NCI-H1694 treated with DMSO at 0.1 percent for 48 hours (cell line): ENCODE data around the gene FOXF2.

Source experiments
- DNase-seq: peaks from one replicate; lab custom pipeline; 2025; lab: John Stamatoyannopoulos, UW

Gene FOXF2

DNA sequence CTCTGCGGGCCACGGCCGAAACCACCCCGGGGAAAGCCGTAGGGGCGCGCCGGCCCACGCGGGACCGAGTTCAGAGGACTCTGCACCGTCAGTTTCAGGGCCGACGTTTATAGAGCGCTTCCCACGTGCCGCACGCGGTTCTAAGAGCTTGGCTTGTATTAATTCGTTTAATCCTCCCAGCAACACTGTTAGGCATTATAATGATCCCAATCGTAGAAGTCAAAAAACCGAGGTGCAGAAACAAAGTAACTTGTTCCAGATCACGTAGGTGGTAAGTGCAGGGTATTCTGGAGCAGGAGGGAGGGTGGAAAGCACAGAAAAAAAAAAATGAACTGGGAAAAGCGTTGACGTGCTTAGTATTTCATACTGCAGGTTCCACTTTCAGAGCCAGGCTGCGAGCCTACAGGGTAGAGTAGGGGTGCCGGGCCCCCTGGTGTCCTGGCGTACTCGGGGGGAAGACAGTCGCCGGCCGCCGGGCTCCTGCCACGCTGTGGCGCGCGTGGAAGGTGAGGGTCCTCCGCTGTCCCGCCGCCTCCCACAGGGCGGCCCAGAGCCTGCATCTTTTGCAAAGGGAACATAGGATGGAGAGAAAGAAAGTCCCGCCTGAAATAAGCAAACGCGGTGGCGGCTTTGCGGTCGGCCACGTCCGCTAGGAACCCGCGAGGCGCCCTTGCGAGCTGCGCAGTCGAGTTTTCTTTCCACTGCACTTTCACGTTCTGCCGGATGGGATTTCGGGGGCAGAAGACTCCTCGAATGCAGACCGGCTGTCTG is 10.2 kb upstream of the FOXF2 start:
- no peak for DNase-seq

DNA sequence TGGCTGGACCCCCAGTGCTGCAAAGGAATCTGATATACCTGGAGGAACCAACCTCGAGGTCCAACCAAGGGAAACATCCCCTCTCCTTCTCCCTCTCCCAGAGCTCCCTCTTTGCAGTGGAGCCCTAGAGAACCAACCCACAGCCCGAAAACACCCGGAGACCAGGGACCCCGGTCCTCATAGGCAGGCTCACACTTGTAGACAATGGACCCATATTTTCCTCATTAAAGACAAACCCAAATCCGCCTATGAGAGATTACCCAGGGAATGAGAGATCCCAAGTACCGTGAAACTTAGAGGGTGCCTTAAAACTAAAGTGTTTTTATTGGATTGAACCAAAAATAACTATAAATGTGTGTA is 9.6 kb upstream of the FOXF2 start:
- no peak for DNase-seq

DNA sequence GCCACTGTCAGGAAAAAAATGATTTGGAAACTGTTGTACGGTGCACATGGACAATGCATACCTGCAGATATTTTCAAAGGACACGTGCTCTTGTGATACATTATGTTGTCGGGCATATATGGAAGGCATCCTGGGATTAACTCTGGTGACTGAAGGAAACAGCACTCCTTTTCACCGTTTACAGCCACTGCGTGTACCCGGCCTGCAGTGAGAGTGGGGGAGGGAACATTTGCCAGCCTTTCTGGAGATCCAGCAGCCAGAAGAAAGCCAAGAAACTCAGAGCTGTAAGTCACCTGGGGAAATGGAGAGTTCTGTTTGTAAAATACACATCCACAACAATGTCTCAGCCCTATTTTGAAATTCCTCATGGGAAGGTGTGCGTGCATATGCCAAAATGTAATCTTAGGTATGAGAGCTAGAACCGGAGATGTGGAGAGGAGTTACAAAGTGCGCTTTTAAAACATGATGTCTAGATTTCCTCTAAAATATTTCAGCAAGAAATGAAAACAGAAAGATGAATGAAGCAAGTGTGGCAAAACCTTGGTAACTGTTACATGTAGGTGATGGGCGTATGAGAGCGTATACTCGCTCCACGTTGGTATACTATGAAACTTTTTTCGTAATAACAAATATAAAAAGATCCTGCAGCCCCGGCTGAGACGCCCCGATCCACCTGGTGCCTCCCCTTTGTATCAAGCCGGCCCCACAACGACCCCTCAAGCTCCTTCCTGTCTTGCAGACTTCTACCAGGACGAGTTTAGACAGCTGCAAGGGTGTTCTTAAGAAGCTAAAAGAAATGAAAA is 8.6 kb upstream of the FOXF2 start:
- DNase-seq = no peak

DNA sequence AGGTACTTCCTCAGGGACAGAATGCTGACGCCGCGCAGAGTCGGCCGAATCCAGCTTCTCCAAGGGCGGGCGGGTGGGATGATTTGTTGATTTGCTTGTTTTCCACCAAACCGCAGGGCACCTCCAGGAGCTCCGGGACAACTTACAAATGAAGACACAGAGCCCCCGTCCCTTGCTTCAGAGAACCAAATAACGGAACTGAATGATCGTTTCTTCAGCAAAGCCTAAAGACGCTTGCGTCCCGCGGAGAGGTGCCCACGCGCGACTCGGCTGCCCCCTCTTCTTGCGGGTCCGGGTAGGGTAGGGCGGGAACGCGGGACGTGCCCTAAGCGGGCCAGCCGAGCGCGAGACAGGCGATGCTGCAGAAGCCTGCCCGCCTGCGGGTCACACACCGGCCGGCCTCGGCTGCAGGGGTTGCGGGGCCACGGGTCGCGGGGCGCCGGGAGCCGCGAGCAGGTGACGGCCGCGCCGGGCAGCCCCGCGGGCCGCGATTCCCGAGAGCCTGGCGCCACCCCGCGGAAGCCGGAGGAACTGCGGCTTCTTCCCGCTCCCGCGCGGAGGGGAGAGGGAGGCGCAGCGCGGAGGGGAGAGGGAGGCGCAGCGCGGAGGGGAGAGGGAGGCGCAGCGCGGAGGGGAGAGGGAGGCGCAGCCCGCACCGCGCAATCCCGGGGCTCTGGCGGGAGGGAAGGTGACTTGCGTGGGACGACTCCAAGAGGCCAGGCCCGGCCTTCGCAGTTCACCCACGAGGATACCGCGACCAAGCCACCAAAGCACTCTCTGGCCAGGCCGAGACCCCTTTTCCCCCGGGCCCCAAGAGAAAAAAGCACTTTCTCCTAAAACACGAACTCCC is 7.7 kb upstream of the FOXF2 start:
- DNase-seq = no peak

DNA sequence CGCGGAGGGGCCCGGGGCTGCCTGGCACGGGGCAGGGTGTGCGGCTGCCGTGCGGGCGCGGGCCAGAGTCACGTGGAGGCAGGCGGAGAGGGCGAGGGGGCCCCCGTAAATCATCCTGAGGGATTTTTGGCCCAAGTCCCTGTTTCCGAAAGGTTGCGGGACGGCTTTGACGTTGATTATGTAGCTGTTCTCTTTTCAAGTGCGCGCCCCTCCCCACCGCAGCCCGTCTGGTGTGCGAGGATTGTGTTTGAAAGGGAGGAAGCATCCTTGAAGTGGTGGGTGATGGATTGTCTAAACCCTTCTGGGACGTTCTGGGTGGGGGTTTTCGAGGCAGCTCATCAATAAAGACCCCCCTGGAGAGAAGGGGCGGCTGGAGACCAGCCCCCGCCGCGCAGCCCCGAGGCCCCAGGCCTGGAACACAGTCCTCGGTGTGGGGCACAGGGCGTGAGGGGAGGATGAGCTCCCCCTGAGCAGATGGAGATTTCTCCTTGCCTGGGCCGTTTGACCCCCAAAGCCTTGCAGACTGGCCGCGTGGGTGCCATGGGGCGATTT is 7.0 kb upstream of the FOXF2 start:
- DNase-seq = no peak

DNA sequence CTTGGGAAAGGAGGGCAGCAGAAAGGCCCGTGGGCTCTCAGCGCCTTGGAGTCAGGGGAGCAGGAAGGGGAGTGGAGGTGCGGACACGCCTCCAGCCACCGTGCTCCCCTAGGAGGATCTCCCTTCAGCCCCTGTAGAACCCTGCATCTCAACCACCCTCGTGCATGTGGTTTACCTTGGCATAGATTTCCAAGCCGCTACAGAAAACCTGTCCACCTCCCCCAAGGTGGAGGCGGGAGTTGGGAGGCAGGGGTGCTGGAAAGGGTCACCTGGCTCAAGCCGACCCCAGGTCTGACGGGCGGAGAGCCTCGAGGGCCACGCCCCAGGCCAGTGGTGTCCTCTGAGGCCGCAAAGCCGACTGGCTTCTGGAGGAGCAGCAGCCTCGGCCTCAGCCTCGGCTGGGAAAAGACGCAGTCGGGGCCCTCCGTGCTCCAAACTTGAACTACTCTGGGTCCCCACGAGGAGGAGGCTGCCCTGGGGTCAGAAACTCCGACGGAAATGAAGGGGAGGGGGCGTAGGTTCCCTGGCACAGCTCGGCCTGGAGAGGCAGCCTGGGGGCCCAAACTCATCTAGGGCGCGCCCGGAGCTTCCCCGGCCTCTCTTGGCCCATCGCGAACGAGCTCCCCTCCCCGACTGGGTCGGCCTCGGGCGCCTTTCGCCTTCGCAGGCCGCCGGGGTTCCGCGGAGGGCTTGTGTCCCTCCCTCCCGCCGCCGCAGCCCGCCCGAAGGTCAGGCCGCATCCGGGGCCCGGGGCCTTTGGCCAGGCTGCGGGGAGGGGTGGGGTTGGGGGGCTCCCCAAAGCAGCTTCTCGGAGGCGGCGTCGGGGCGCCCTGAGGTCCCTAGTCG is 6.3 kb upstream of the FOXF2 start:
- DNase-seq = no peak

DNA sequence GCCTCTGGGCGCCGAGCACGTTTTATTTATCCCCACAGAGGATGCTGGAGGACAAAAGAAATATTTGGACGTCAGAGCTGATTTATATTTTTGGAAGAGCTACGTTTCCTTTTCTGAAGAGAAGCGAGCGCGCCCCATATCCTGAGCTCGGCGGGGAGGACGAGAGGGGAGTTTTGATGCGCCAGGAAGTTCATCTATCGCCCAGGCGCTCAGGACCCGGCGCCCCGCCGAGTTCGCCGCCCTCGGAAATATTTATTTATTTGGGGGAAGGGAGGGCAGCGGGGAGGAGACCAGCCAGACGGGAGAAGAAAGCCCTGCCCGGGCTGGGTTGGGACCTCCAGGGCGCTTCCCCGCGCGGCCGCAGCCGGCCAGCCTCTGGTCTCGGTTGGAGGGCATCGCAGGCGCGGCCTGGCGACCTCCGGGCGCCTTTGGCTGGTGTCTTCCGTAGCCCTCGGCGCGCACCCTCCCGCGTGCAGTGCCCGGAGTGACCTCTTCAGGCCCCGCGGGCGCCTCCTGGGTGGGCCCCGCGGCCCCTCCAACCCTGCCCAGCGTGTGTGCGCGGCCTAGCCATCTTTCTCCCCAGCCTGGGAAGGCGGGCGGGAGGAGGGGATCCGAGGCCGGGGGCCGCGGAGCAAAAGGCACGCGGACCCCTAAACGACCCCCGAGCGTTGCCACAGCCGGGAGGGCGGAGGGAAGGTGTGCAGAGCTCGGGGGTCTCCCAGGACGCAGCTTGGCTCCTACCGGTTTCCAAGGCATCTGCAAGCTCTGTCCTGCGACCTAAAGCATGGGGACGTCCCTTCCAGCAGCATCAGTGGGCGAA is 5.4 kb upstream of the FOXF2 start:
- DNase-seq = no peak

DNA sequence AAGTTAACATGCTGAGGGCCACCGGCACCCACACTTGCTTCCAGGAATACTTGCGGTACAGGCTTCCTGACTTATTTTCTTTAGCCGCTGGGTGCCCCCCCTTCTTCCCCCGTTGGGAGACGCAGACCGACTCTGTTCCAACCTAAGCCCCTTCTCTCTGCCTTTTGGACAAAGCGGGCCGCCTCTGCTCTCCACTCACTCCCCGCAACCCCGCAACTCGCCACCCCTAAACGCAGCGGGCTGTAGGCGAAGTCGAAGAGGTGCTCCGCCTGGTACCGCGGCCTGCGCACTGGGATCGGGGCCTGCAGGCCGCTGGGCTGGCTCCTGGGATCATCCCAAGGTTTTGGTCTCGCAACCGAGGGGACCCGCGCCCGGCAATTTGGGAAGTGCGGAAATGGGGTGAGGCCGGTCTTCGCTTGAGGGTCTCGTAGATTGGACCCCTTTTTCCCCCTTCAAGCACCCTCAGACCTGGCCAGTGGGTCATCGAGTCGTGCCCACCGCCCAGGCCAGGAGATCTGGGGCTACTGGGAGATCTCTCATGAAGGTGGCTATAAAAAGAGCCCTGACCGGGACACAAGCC is 4.7 kb upstream of the FOXF2 start:
- DNase-seq = no peak

DNA sequence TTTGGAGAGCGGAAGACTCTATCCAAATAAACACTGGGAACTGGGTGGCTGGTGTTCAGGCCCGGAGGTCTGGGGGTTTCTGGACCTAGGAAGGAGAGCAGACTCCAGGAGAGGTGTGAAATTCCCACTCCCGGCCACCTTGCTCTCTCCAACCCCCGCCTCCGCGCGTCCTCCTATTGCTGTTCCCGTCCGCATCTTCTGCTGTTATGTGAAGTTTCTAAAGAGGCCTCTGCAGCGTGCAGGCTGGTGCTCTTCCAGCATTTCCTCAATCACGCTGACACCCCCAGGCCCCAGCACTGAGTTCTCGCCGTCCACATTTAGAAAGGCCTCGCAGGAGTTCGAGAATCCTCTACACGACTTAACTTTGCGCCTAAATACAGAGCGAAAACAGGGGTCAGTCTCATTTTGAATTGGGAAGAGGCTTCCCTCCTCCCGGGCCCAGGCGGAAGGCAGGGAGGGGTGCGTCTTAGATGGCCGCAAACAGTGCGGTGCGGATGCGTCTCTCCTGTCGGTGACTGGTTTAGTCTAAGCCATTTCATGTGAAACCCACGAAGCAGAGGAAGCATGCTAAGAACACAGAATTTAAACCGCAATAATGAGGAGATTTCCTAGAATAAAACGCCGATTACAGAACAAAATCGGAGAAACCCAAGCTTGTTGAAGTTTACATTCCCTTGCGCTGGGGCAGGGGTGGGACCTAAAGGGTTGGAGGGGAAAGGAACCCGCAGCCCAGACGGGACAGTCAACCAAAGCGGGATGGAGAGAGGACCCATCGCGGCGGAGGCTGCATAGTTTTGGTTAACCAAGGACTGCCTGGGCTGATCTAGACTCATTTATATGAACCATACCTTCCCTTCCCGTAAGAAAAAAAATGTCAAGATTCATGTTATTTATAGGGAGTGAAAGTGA is 4.0 kb upstream of the FOXF2 start:
- no peak for DNase-seq

DNA sequence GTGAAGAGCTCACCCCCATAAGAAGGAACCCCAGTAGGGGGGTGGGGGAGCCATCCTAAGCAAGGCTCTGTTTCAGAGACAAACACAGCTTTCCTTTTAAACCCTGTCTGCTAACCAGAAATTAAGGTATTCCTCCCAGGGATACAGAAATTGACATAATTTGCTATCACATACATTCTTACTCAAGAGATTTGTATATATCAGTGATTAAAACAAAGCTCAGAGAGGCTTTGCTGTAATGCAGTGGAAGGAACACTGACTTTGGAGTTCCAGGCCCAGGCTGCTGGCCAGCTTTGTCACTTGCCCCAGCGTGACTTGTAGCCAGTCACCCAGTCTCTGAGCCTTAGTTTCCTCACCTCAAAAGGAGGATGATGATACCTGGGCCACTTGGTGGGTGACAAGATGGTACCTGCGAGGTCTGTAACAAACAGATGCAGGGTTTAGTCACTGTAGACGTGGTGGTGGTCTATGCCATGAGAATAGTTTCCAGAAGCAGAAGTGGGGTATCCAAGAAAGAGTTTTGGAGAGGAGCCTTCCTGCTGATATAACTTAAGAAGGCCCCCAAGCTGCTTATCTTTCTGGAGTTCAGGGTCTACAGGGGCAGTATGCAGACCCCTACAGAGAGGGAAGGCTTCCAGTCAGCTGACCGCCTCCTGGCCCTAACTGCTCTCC is 3.2 kb upstream of the FOXF2 start:
- no peak for DNase-seq

DNA sequence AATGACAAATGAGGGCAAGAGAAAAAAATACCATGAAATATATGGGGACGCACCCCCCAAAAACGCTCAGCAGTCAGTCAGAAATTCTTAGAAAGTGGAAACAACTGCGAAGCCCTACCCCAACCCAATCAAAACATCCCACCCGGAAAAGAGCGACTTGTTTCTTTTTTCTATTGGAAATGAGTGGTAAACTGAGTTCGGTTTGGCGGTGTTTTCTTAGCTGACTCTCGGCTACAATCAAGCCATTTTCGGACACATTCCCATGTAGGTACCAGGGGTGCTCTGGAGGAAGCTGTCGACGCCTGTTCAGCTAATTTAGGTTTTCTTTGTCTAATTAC is 1.9 kb upstream of the FOXF2 start:
- DNase-seq = no peak

DNA sequence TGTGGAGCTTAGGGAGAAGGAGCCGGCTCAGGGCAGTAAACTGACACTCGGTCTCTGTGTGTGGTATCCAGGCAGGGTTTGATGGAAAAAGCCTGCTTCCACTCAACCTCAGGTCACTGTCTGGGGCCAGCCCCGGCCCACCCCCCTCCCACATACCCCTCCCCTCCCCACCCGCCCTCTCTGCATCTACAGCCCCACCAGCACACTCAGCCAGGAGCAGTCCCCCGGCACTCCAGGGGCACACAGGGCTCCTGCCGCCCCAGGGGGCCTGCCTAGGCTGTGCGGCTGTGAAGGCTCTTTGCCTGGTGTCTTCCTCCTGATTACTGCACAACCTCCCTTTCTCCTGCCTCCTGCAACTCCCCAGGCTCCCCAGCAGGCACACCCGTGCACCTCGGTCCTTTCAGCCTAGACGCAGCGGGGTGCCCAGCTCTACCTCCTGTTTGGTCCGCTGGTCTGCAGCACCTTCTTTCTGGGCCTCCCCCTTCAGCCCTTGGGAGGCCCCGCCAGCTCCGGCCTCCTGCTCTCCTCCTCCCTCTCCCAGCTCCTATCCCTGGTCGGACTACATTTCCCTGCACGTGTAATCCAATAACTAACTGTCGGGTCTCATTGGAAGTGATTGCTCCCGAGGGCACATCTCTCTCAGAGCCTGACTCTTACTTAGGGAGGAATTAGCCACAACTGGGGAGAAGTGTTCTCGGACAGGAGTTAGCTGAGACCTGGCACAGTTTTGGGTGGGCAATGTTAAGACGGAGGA is 1.3 kb upstream of the FOXF2 start:
- no peak for DNase-seq

DNA sequence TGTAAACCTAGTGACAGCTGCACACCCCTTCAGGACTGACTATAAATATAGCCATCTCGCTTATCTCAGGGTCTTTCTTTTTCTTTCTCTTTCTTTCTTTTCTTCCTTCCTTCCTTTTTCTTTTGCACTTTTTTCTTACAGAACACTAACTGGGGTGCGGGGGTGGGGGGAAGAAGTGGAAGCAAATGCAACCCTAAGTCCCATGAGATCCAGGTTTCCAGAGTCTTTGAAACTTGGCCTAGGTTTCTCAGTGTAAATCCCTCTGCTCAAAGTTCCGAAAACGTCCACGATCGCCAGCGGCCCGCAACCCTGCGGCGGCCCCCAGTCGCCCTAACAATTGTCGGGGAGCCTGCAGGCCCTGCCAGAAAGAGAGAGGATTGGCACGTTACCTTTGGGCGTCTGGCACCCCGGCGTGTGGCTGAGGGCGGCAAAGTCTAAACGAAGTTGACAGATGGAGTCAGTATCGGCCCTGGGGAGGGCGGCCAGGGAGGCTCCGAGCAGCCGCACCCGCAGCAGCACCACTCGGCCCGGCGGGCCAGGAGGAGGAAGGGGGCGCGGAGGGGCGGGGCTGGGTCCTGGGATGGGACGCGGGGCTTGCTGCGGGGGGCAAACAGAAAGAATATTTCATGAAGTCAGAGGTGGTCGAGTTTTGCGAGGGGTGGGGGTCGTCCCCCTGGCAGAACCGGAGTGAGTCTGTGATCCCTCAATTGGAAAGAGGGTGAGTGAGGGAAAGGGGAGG is 577 bp upstream of the FOXF2 start:
- no peak for DNase-seq

DNA sequence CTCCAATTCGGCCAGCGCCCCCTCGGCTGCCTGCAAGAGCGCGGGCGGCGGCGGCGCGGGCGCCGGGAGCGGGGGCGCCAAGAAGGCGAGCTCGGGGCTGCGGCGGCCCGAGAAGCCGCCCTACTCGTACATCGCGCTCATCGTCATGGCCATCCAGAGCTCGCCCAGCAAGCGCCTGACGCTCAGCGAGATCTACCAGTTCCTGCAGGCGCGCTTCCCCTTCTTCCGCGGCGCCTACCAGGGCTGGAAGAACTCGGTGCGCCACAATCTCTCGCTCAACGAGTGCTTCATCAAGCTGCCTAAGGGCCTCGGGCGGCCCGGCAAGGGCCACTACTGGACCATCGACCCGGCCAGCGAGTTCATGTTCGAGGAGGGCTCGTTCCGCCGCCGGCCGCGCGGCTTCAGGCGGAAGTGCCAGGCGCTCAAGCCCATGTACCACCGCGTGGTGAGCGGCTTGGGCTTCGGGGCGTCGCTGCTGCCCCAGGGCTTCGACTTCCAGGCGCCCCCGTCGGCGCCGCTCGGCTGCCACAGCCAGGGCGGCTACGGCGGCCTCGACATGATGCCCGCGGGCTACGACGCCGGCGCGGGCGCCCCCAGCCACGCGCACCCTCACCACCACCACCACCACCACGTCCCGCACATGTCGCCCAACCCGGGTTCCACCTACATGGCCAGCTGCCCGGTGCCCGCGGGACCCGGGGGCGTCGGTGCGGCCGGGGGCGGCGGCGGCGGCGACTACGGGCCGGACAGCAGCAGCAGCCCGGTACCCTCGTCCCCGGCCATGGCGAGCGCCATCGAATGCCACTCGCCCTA is 963 bp downstream of the FOXF2 start:
- no peak for DNase-seq

DNA sequence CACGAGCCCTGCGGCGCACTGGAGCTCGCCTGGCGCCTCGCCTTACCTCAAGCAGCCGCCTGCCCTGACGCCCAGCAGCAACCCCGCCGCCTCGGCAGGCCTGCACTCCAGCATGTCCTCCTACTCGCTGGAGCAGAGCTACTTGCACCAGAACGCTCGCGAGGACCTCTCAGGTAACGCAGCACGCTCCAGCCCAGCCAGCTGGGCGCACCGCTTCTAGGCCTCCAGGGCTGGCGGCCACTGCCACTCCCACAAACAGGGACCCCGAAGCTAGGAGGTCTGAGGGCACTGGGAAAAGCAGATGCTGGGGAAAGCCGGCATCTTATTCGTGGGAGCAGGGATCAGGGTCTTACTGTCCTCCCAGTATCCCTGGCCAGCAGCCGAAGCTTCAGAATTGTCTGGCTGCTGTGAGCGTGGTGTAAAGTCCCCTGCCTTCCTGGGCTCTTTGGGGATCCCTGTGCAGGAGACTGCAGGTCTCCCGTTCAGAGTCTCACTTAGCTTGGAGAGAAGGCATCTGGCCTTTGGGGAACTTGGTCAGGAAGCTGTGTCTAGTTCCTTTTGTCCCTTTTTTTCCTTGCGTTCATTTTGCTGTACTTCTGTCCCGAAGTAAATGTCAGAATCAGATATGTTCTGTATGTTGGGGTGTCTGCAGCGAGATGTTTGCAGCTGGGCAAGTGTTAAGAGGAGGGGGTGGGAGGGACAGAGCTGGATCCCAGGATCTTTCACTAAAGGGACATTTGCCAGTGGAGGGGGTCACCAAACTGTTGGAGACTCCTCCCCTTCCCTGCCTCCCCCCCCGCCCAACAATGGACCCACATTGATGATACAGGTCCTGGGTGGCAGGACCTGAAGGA is 1.8 kb downstream of the FOXF2 start:
- DNase-seq = no peak
